GM23338 (cell line): Measurements from ENCODE around the gene TSC22D2. TPM values are rescaled to one million over a fixed set of nuclear protein-coding genes. Genes with fewer than 3 reads are reported as not detected.

ENCODE experiments used
- ATAC-seq: fragments of 200-7000 bp; cut with Tn5 transposase; 3 replicates; pipeline ENCODE4 v1.9.1; 2020
- DNase-seq: peaks from one replicate; pipeline ENCODE4 v3.0.0-alpha.2; 2015; ENCODE audit warnings: low spot score
- H2AFZ ChIP-seq: fragments of 200-600 bp; sonication (generic); 2 replicates; pipeline ENCODE4 v1.8.0; 2016; ENCODE audit warnings: antibody characterized with exemption, mild to moderate bottlenecking, moderate library complexity
- H3F3A ChIP-seq: fragments of 200-600 bp; sonication (generic); replicated peaks from 2 replicates; pipeline ENCODE4 v1.8.0; 2017; ENCODE audit warnings: antibody characterized with exemption, mixed run types, low read depth
- H3K27ac ChIP-seq: fragments of 200-600 bp; sonication (generic); 2 replicates; pipeline ENCODE4 v1.6.1; 2016; ENCODE audit warnings: low read depth
- H3K27me3 ChIP-seq: fragments of 200-600 bp; sonication (generic); 2 replicates; pipeline ENCODE4 v1.8.0; 2016; ENCODE audit warnings: mild to moderate bottlenecking, mixed run types, moderate library complexity; ENCODE audit not compliant: insufficient read depth
- H3K36me3 ChIP-seq: fragments of 200-600 bp; sonication (generic); 2 replicates; pipeline ENCODE4 v1.8.0; 2016; ENCODE audit warnings: mild to moderate bottlenecking; ENCODE audit not compliant: insufficient read depth
- H3K4me1 ChIP-seq: fragments of 200-600 bp; sonication (generic); 2 replicates; pipeline ENCODE4 v1.8.0; 2016; ENCODE audit warnings: mild to moderate bottlenecking, moderate library complexity; ENCODE audit not compliant: insufficient read depth
- H3K4me2 ChIP-seq: fragments of 200-600 bp; sonication (generic); 2 replicates; pipeline ENCODE4 v1.7.1; 2017; ENCODE audit warnings: mixed run types
- H3K4me3 ChIP-seq: fragments of 200-600 bp; sonication (generic); 2 replicates; pipeline ENCODE4 v1.6.1; 2016; ENCODE audit warnings: mixed run types
- H3K79me2 ChIP-seq: fragments of 200-600 bp; sonication (generic); replicated peaks from 2 replicates; pipeline ENCODE4 v1.8.0; 2017; ENCODE audit warnings: mild to moderate bottlenecking; ENCODE audit not compliant: insufficient read depth
- H3K9me2 ChIP-seq: fragments of 200-600 bp; sonication (generic); 2 replicates; pipeline ENCODE4 v1.8.0; 2017; ENCODE audit not compliant: insufficient read depth
- H4K20me1 ChIP-seq: fragments of 200-600 bp; sonication (generic); replicated peaks from 2 replicates; pipeline ENCODE4 v1.8.0; 2017; ENCODE audit warnings: mild to moderate bottlenecking; ENCODE audit not compliant: insufficient read depth
- H3K27ac Mint-ChIP-seq: 2 replicates; pipeline ENCODE4 v1.8.0; 2020; ENCODE audit warnings: inconsistent platforms, mild to moderate bottlenecking, moderate library complexity, mixed read lengths
- H3K27me3 Mint-ChIP-seq: 3 replicates; pipeline ENCODE4 v1.8.0; 2022; ENCODE audit warnings: low read depth, mild to moderate bottlenecking, moderate library complexity, mixed read lengths, inconsistent platforms; ENCODE audit not compliant: insufficient read depth, poor library complexity
- H3K36me3 Mint-ChIP-seq: 3 replicates; pipeline ENCODE4 v1.8.0; 2021; ENCODE audit warnings: low read depth, mild to moderate bottlenecking, inconsistent platforms, moderate library complexity, mixed read lengths
- H3K4me1 Mint-ChIP-seq: 3 replicates; pipeline ENCODE4 v1.8.0; 2020; ENCODE audit warnings: mild to moderate bottlenecking, inconsistent platforms, mixed read lengths
- H3K4me3 Mint-ChIP-seq: 3 replicates; pipeline ENCODE4 v1.8.0; 2021; ENCODE audit warnings: moderate library complexity, mild to moderate bottlenecking, inconsistent platforms, mixed read lengths
- H3K9me3 Mint-ChIP-seq: 3 replicates; pipeline ENCODE4 v1.8.0; 2020; ENCODE audit warnings: moderate library complexity, mild to moderate bottlenecking, inconsistent platforms, mixed read lengths
- CREB1 ChIP-seq: fragments of 250-450 bp; sonication (Bioruptor Pico); IDR thresholded peaks from 2 replicates; pipeline ENCODE4 v1.5.0; 2020; ENCODE audit warnings: low read depth, mild to moderate bottlenecking, moderate library complexity
- CTCF ChIP-seq, 2 experiments: fragments of 200-600 bp in 1 of 2; sonication (generic) in 1 of 2; conservative IDR thresholded peaks; 2 replicates each; pipeline versions ENCODE4 v1.5.1 to v1.6.1; 2016 to 2017; ENCODE audit warnings: antibody characterized with exemption in 2 of 2, low read depth in 2 of 2, mild to moderate bottlenecking in 2 of 2, moderate library complexity in 1 of 2
- ETS1 ChIP-seq: IDR thresholded peaks from 2 replicates; pipeline ENCODE4 v1.6.1; 2016; ENCODE audit warnings: antibody characterized with exemption
- EZH2 ChIP-seq: fragments of 200-600 bp; sonication (generic); IDR thresholded peaks from one replicate; pipeline ENCODE4 v1.8.0; 2017; ENCODE audit warnings: antibody characterized with exemption, mild to moderate bottlenecking, low read depth; ENCODE audit not compliant: unreplicated experiment
- JUNB ChIP-seq: IDR thresholded peaks from one replicate; pipeline ENCODE4 v1.6.1; 2016; ENCODE audit warnings: antibody characterized with exemption; ENCODE audit not compliant: unreplicated experiment
- REST ChIP-seq: IDR thresholded peaks from one replicate; pipeline ENCODE4 v1.6.1; 2018; ENCODE audit warnings: antibody characterized with exemption; ENCODE audit not compliant: unreplicated experiment
- ZNF114 ChIP-seq: fragments of 250-450 bp; sonication (Bioruptor Pico); IDR thresholded peaks from 2 replicates; pipeline ENCODE4 v1.5.0; 2020; ENCODE audit warnings: mild to moderate bottlenecking, moderate library complexity
- ZNF331 ChIP-seq: fragments of 250-450 bp; sonication (Bioruptor Pico); IDR thresholded peaks from 2 replicates; pipeline ENCODE4 v1.5.0; 2020; ENCODE audit warnings: low read depth, mild to moderate bottlenecking, moderate library complexity
- ZNF462 ChIP-seq: fragments of 250-450 bp; sonication (Bioruptor Pico); IDR thresholded peaks from 2 replicates; pipeline ENCODE4 v1.5.0; 2020; ENCODE audit warnings: mild to moderate bottlenecking, moderate library complexity
- polyA plus RNA-seq: library from polyadenylated mRNA; unstranded; fragments of >200 nt; fragmentation: Nextera tagmentation; extraction: Ambion mirVana; gene quantifications from 2 replicates; pipeline ENCODE4 v1.2.1, GENCODE V29; 2016
- total RNA-seq: library from RNA; depleted of rRNA; stranded (reverse); fragments of >200 nt; shearing (Covaris generic); gene quantifications from 2 replicates; pipeline ENCODE4 v1.2.3, GENCODE V29; 2014

The TSC22D2 gene
- total and polyA plus RNA-seq, 2 experiments from 2014 or later, result 18.6 to 34.2 TPM

- DNase-seq (peak; percentile 74), ATAC-seq (peak; percentile 50)
- Mint-ChIP-seq H3K27ac (peak overlapping the region; percentile 85; the same call in 1 of the 2 replicates), H3K36me3 (peaks cover 15% of the 10 kb centered on the region), H3K27me3 (peaks cover 7% of the 10 kb centered on the region), H3K4me3 (peak overlapping the region; percentile 78), H3K4me1 (peaks cover 44% of the 10 kb centered on the region; the same call in 2 of the 3 replicates), H3K9me3 (no peaks in the 10 kb centered on the region)
- Histone ChIP-seq H3K27me3 (no peaks in the 10 kb centered on the region), H3K4me3 (peak overlapping the region; percentile 77), H3K9me2 (no peaks in the 10 kb centered on the region), H3K79me2 (peaks cover 51% of the 10 kb centered on the region), H3K4me2 (peak overlapping the region; percentile 95), H3K27ac (no peak overlapping the region), H4K20me1 (peaks cover 32% of the 10 kb centered on the region), H2AFZ (no peak overlapping the region), H3F3A (0 out of 2 replicates have a peak, but pooled peaks cover 3% of the 10 kb centered on the region), H3K36me3 (no peaks in the 10 kb centered on the region), H3K4me1 (peaks cover 38% of the 10 kb centered on the region)
- TF ChIP-seq ZNF114 (no peak), EZH2 (no peak), CREB1 (no peak), ZNF331 (CRISPR knock-in tag) (no peak), ZNF462 (CRISPR knock-in tag) (no peak), ETS1 (no peak), JUNB (no peak), CTCF (conservative IDR thresholded peaks at IDR 0.05; ENCODE audit: low read depth in 2 of 2) (peak; percentile 28 to 50; a peak in 3 of 4 replicates), REST (no peak)
Measured at GRCh38 chr3:150409512-150410310, 1.6 kb downstream of the TSC22D2 start.
